ENCODE results near the gene FSD1. TPM values are rescaled to one million over a fixed set of nuclear protein-coding genes. Genes with fewer than 3 reads are reported as not detected.

Gene FSD1
- total and polyA plus RNA-seq, 10 of the 15 experiments (the other 5 are each of a cell fraction or from before 2014, with no cell fraction given) = 0.15 to 5.1 (median 4.0) TPM; not detected in 1

GRCh38 chr19:4297901-4298809, 6.2 kb upstream of the FSD1 start:
- ATAC-seq = no peak
- in situ Hi-C loops (cut with MboI) (no loop called here), intact Hi-C loops (cut with micrococcal nuclease; ENCODE audit: unreplicated experiment) (no loop called here)
- Histone ChIP-seq H3K27me3 (replicated peaks in 1 of 2; ENCODE audit: control insufficient read depth in 2 of 2, insufficient read depth in 2 of 2, low read length in 1 of 2) (no peaks in the 10 kb centered on the region), H3K36me3 (ENCODE audit: control insufficient read depth in 2 of 2, insufficient read depth in 2 of 2, low read length in 1 of 2) (no peaks in the 10 kb centered on the region), H3K4me3 (no peak overlapping the region), H3K27ac (ENCODE audit: control insufficient read depth, insufficient read depth) (no peak overlapping the region), H3K4me2 (ENCODE audit: control insufficient read depth, insufficient read depth) (no peak overlapping the region), H3K79me2 (ENCODE audit: control insufficient read depth, insufficient read depth, low read length) (no peaks in the 10 kb centered on the region), H3K9ac (ENCODE audit: control insufficient read depth, insufficient read depth, low read length) (no peak overlapping the region), H3K4me1 (ENCODE audit: control insufficient read depth, insufficient read depth, low read length) (no peaks in the 10 kb centered on the region), H4K20me1 (ENCODE audit: control insufficient read depth, insufficient read depth) (no peaks in the 10 kb centered on the region), H2AFZ (ENCODE audit: control insufficient read depth, low read depth, low read length) (no peak overlapping the region), H3K9me3 (replicated peaks; ENCODE audit: control insufficient read depth, insufficient read depth, low read length) (no peaks in the 10 kb centered on the region)
- no TSS peak for BruUV-seq (replicated peaks)
- FAIRE-seq = no peak
- POLR2A ChIA-PET = no interaction called here
- no peak for TF ChIP-seq NR2F1 (conservative IDR thresholded peaks at IDR 0.05)
- TF ChIP-seq TARDBP (IDR thresholded peaks at IDR 0.05; ENCODE audit: borderline replicate concordance) = no peak
- no peak for TF ChIP-seq HDGF (IDR thresholded peaks at IDR 0.05)
- no peak for TF ChIP-seq SRF (IDR thresholded peaks at IDR 0.05; ENCODE audit: low read depth in 2 of 2, low read length in 2 of 2)
- no peak for TF ChIP-seq ZBTB11 (CRISPR knock-in tag; IDR thresholded peaks at IDR 0.05)
- TF ChIP-seq ZBTB40 (IDR thresholded peaks at IDR 0.05; ENCODE audit: borderline replicate concordance) = no peak
- TF ChIP-seq USF1 (IDR thresholded peaks at IDR 0.05; ENCODE audit: borderline replicate concordance, extremely low read length, insufficient read depth, low read depth, low read length) = no peak
- no peak for TF ChIP-seq CBX3 (IDR thresholded peaks at IDR 0.05; ENCODE audit: borderline replicate concordance, low read depth)
- TF ChIP-seq ZNF217 (IDR thresholded peaks at IDR 0.05) = no peak
- no peak for TF ChIP-seq BRCA1 (IDR thresholded peaks at IDR 0.05; ENCODE audit: low read depth, low read length)
- TF ChIP-seq PML (IDR thresholded peaks at IDR 0.05; ENCODE audit: low read length) = no peak
- TF ChIP-seq SUPT20H (IDR thresholded peaks at IDR 0.05; ENCODE audit: borderline replicate concordance, control insufficient read depth, low read depth, low read length) = no peak
- no peak for TF ChIP-seq CBFB (IDR thresholded peaks at IDR 0.05; ENCODE audit: low read depth)
- TF ChIP-seq IKZF2 (IDR thresholded peaks at IDR 0.05) = no peak
- DNase-seq (ENCODE audit: low read depth, low spot score) = no peak
- 60% methylated on average over 27 of the region's 27 CpGs for WGBS (ENCODE audit: insufficient coverage, insufficient replicate concordance, low lambda C conversion rate, missing lambda C conversion rate)
- CTCF ChIA-PET = no interaction called here
- RAD21 ChIA-PET (ENCODE audit: unreplicated experiment) = no interaction called here
- SMC1A ChIA-PET (ENCODE audit: uncharacterized antibody, unreplicated experiment) = no interaction called here
